Ishikawa (cell line): ENCODE results near the gene COX8C.

ENCODE experiments used
- CEBPB ChIP-seq: IDR thresholded peaks from 2 replicates; pipeline ENCODE4 v1.6.1; 2012
- CREB1 ChIP-seq: IDR thresholded peaks from 2 replicates; pipeline ENCODE4 v1.6.1; 2012; ENCODE audit warnings: low read depth
- EP300 ChIP-seq: IDR thresholded peaks from 2 replicates; pipeline ENCODE4 v1.6.1; 2012; ENCODE audit warnings: borderline replicate concordance
- FOXM1 ChIP-seq: IDR thresholded peaks from 2 replicates; pipeline ENCODE4 v1.6.1; 2012; ENCODE audit warnings: low read depth, borderline replicate concordance
- NFIC ChIP-seq: IDR thresholded peaks from 2 replicates; pipeline ENCODE4 v1.6.1; 2012
- RAD21 ChIP-seq: IDR thresholded peaks from 2 replicates; pipeline ENCODE4 v1.6.1; 2012; ENCODE audit warnings: low read depth
- TAF1 ChIP-seq: IDR thresholded peaks from 2 replicates; pipeline ENCODE4 v1.6.1; 2012; ENCODE audit warnings: low read depth, mild to moderate bottlenecking
- TCF12 ChIP-seq: IDR thresholded peaks from 2 replicates; pipeline ENCODE4 v1.6.1; 2012; ENCODE audit warnings: low read depth
- TEAD4 ChIP-seq: IDR thresholded peaks from 2 replicates; pipeline ENCODE4 v1.6.1; 2012
- YY1 ChIP-seq: IDR thresholded peaks from 2 replicates; pipeline ENCODE4 v1.6.1; 2012; ENCODE audit warnings: low read depth
- ZBTB7A ChIP-seq: IDR thresholded peaks from 2 replicates; pipeline ENCODE4 v1.6.1; 2012; ENCODE audit warnings: low read depth
- TF ChIP-seq, protein P1 (sequence below): IDR thresholded peaks from 2 replicates; pipeline ENCODE4 v1.6.1; 2012
- TF ChIP-seq, protein P2 (sequence below): IDR thresholded peaks from 2 replicates; pipeline ENCODE4 v1.6.1; 2012
- TF ChIP-seq, protein P3 (sequence below): IDR thresholded peaks from 2 replicates; pipeline ENCODE4 v1.6.1; 2012; ENCODE audit warnings: low read depth, mild to moderate bottlenecking

DNA sequence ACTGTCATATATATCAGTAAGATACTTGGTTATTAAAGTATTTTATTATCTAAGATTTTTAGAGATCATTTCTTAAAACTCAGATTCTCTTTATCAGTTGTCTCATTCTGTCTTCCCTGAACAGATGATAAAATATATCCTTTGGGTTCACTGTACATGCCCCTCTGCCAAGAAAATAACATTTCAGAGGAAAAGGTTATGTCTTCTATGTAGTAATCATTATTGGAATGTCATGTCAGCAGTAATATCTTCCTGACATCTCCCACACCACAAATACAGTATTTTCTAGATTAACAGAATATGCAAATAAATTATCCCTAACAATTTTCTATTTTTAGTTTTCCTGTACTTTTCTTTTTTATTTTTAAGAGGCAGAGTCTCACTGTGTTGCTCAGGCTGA, 40.2 kb upstream of the COX8C start:
- TF ChIP-seq, protein P1, sequence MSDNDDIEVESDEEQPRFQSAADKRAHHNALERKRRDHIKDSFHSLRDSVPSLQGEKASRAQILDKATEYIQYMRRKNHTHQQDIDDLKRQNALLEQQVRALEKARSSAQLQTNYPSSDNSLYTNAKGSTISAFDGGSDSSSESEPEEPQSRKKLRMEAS, result no peak
- TF ChIP-seq FOXM1 (no peak), CEBPB (no peak), TAF1 (no peak), TEAD4 (no peak), EP300 (no peak), RAD21 (no peak), CREB1 (no peak), NFIC (no peak), TCF12 (no peak), ZBTB7A (no peak), YY1 (no peak)
- TF ChIP-seq, protein P2, sequence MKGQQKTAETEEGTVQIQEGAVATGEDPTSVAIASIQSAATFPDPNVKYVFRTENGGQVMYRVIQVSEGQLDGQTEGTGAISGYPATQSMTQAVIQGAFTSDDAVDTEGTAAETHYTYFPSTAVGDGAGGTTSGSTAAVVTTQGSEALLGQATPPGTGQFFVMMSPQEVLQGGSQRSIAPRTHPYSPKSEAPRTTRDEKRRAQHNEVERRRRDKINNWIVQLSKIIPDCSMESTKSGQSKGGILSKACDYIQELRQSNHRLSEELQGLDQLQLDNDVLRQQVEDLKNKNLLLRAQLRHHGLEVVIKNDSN, result no peak
- TF ChIP-seq, protein P3, sequence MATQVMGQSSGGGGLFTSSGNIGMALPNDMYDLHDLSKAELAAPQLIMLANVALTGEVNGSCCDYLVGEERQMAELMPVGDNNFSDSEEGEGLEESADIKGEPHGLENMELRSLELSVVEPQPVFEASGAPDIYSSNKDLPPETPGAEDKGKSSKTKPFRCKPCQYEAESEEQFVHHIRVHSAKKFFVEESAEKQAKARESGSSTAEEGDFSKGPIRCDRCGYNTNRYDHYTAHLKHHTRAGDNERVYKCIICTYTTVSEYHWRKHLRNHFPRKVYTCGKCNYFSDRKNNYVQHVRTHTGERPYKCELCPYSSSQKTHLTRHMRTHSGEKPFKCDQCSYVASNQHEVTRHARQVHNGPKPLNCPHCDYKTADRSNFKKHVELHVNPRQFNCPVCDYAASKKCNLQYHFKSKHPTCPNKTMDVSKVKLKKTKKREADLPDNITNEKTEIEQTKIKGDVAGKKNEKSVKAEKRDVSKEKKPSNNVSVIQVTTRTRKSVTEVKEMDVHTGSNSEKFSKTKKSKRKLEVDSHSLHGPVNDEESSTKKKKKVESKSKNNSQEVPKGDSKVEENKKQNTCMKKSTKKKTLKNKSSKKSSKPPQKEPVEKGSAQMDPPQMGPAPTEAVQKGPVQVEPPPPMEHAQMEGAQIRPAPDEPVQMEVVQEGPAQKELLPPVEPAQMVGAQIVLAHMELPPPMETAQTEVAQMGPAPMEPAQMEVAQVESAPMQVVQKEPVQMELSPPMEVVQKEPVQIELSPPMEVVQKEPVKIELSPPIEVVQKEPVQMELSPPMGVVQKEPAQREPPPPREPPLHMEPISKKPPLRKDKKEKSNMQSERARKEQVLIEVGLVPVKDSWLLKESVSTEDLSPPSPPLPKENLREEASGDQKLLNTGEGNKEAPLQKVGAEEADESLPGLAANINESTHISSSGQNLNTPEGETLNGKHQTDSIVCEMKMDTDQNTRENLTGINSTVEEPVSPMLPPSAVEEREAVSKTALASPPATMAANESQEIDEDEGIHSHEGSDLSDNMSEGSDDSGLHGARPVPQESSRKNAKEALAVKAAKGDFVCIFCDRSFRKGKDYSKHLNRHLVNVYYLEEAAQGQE, result no peak
